GM12801 (cell line): Measurements from ENCODE around the gene LRRC2.

Experiments used
- TF ChIP-seq, protein P1 (sequence below): IDR thresholded peaks from one replicate; pipeline ENCODE4 v1.5.1; 2011; ENCODE audit warnings: control low read depth; ENCODE audit not compliant: insufficient read length; ENCODE audit errors: extremely low read depth

LRRC2 gene

GRCh38 chr3:46593274-46593862 is 27.3 kb upstream of the LRRC2 start:
- TF ChIP-seq, protein P1, sequence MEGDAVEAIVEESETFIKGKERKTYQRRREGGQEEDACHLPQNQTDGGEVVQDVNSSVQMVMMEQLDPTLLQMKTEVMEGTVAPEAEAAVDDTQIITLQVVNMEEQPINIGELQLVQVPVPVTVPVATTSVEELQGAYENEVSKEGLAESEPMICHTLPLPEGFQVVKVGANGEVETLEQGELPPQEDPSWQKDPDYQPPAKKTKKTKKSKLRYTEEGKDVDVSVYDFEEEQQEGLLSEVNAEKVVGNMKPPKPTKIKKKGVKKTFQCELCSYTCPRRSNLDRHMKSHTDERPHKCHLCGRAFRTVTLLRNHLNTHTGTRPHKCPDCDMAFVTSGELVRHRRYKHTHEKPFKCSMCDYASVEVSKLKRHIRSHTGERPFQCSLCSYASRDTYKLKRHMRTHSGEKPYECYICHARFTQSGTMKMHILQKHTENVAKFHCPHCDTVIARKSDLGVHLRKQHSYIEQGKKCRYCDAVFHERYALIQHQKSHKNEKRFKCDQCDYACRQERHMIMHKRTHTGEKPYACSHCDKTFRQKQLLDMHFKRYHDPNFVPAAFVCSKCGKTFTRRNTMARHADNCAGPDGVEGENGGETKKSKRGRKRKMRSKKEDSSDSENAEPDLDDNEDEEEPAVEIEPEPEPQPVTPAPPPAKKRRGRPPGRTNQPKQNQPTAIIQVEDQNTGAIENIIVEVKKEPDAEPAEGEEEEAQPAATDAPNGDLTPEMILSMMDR, result no peak

GRCh38 chr3:46586738-46587246 is 20.7 kb upstream of the LRRC2 start:
- TF ChIP-seq, protein P1, result no peak

GRCh38 chr3:46585799-46586693 is 19.9 kb upstream of the LRRC2 start:
- TF ChIP-seq, protein P1, result no peak

DNA sequence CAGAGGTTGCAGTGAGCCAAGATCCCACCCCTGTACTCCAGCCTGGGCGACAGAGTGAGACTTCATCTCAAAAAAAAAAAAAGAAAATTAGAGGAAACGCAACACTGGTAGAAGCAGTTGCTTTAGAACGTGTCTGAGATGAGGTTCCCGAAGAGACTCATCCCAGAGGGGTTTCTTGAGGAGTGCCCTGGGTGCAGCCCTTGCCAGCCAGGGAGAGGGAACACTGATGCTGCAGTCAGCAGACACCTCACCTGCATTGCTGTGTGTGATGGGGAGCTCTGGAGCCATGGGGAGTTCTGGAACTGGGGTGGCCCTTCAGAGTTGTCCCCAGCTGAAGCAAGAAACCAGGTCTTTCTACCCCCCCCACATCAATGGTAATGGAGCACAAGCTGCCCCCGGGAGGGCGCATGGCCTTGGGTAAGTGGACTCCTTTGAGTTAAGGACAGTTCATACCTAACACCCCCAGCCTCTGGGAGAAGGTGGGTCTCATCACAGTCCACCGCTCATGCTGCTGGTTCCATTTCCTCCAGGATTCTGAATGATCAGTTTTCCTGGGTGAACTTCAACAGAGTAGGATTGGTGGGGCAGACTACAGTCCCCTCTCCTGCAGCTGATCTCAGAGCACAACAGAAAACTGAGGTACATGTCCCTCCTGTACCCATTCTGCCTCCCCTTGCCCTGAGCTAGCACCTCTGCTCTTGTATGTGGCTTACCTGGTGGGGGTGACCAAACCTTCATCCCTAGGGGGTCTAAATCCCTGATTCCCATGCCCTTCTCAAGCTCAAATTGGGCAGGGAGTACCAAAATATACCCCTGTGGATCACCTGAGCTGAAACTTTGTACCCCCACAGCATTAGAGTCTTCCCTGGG is 18.7 kb upstream of the LRRC2 start:
- TF ChIP-seq, protein P1, result no peak

GRCh38 chr3:46580675-46581074 is 14.6 kb upstream of the LRRC2 start:
- TF ChIP-seq, protein P1, result no peak

DNA sequence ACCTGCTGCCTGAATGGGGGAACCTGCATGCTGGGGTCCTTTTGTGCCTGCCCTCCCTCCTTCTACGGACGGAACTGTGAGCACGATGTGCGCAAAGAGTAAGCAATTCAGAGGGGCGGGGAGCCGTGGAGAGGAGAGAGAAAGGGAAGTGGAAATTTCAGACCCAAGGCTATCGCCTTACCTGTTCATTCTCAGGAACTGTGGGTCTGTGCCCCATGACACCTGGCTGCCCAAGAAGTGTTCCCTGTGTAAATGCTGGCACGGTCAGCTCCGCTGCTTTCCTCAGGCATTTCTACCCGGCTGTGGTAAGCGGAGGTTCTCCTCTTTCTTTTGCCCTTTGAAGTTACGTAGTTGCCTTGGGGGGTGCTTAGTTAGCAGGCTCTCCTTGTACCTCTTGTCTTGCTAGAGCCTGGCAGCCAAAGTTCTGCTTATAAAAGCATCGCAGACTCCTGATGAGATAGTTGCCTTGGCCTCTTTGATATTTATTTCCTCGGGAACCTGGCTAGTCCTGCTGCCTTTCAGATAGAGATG is 13.7 kb upstream of the LRRC2 start:
- TF ChIP-seq, protein P1, result no peak
